ENCODE measurements around the gene CHST1.

CHST1 gene

GRCh38 chr11:45665206-45665932 is at the start of gene CHST1:
TSS of gene CHST1 (minus strand) at chr11:45665622. CDS start at chr11:45650923, 14,699 bp downstream.
- no peak for DNase-seq

GRCh38 chr11:45713573-45713972 is 48.2 kb upstream of the CHST1 start:
- DNase-seq: no peak

GRCh38 chr11:45710561-45710960 is 45.1 kb upstream of the CHST1 start:
- DNase-seq: no peak

DNA sequence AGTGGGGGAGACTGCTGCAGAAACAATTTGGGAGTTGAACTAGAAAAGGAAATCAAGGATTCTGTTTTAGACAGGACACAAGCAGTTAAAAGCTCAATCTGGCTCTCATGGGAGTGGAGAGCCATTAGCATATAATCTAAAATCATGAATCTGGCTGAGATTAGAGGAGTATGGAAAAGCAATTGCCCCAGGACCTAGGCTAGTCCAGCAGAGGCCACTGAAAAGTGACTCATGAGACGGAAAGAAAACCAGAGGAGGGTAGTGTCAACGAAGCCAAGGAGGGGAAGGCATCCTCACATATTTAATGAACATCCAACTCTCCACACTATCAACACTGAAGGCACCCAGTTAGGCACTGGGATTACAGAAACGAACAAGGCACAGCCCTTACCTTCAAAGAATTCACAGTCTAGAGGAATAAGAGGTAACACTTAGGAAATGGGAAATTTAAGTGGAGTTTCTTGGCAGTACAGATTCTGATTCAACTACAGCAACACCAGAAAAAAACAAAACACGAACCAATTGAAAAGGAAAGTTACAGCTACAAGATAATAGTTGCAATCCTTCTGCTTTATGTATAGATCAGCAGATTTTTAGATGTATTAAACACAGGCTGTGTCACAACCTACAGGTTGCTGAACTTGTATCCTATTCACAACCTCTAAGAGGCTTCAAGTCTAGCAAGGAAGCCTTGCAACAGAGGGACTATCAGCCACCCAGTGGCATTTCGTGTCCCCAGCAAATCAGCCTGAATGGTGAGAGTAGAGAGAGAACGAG is 43.7 kb upstream of the CHST1 start:
- DNase-seq: no peak

GRCh38 chr11:45704635-45705034 is 39.2 kb upstream of the CHST1 start:
- DNase-seq: no peak

- DNase-seq: no peak
Observed at GRCh38 chr11:45704133-45704532, 38.7 kb upstream of the CHST1 start.

- no peak for DNase-seq
Observed at GRCh38 chr11:45702511-45702910, 37.1 kb upstream of the CHST1 start.

- no peak for DNase-seq
Observed at GRCh38 chr11:45698777-45699497, 33.5 kb upstream of the CHST1 start.

DNA sequence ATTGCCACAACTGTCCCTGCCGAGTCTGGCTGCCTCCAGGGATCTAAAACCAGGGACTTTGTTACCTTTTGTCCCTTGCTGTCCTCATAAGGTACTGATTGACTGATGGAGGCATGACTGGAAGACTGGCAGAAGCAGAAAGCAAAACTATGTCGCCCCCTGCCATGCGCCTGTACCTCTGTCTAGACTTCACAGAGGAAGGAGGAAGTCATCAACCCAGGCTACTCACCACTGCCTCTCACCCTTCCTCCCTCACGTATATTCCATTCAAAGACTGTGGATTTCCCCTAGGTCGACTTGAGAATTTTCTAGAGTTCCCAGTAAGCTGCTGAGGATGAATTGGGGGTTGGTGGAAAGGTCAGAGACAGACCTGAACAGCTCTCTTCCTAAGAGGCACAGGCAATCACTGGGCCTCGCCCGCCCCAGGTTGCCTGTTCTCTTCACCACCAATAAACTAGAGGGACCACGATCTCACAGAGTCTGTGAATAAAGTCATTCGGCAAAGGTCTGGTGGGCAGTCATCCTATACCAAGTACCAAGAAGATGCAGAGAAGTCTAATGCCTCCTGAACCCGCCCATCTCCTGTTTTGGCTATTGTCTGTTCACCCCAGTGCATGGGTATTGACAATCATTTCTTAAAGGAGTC is 27.5 kb upstream of the CHST1 start:
- no peak for DNase-seq

DNA sequence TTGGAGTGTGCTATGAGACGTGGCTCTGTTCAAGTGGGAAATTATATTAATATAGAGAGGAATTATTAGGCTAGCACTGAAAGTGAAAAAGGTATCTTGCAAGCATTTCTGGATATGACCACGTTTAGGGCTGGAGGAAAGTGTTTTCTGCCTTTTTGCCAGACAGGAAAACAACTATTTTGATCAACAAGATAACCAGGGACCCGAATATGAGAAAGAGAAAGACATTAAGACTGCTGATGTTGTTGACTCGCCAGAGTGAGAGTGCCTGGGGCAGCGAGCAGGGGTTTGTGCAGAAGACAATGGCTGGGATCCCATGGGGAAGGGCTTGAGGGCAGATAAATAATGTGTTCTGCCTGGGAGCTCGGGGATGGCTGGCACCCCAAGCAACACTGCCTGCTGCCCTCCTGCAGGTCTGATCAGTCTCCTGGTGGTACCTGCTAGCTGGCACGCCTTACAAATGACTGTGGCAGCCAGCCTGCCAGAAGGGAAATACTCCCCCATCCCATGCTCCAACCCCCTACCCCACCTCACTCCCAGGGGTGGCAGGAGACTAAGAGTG is 23.1 kb upstream of the CHST1 start:
- no peak for DNase-seq

DNA sequence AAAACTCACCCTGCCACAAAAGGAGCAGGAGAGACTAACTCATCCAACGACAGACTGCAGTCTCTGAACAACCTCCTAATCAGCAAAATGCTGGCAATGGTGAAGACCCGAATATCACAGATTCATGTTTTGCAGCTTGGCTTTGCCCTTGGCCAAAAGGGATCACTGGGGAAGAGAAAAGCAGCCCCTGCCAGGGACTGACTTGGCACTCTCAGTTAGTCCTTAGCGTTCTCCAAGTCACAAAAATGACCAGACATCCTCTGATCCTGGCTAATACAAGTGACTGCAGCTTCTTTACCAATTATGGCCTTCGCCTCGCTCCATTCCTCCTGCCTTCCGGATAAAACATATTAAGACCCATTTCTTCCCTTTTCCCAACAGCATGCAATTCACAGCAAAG is 22.4 kb upstream of the CHST1 start:
- no peak for DNase-seq

DNA sequence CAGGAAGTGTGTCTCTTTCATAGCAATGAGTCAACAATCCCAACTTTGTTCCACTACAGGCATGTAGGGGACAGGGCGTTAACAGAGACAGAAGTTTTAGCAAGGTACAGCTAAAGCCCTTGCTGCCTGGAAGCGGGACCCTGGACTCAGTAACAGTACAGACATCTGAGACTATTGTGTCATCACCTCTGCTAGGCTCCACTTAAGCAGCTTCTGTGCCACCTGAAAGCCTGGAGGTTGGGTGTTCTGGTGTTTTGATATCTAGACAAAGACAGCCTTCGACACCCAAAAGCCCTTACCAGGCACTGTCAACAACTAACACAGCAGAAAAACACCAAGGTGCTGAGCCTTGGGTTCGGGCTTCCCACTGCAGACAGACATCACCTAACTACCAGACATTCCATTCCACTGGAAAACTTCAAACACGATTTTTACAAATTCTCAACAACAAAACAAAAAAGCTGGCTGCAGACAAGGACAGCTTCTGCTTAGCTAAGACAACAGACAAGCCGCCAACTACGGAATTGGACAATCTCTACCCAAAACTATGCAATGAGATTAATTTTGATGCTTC is 20.6 kb upstream of the CHST1 start:
- DNase-seq: no peak

DNA sequence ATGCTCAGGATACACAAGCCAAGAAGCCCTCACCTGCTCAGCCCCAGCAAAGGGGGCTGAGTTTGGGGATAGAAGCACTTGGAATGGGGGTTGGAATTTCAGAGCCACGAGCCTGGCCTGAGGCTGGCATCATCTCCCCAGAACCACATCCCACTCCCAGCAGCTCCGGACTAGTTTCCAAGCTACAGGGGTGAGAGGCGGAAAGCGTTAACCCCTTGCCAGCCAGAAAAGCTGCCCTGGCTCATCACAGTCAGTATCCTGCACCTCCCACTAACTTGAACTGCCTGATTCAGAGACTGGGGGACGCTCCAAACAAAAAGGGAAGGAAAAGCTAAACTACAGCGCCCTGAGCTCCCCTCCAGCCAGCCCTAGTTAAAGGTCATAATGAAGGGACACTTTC is 19.0 kb upstream of the CHST1 start:
- no peak for DNase-seq

DNA sequence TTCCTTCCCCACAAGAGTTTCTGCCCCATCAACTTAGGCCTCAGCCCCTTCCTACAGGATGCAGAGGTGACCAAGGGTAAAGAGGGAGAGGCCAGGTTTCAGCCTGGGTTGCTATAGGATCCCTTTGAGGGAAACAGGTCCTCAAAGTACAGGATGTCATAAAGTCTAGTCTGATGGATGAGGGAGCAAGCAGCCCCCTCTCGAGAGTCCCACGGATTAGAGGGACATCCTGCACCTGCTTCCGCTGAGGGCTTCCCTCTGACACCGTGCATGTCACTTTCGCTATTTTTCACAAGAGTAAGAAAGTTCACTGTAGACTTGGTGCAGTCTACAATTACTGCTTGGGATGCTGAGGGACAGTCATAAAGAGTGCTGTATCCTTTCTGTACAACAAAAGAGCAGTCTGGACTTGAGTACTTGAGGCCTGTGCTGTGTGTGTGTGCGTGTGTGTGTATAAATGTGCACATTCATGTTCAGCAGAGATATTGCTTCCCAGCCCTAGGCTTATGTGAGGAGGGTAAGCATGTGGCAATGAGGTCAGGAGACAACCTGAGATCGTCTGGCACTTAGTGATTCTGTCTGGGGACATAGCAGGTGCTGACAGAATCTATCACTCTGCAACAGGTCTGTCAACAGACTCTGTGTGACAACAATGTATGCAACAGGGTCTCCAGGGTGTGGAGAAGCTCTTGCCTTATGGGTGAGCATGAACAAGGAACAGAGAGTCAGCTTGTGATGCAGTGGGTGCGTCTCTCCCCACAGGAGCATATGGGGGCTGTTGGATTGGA is 18.0 kb upstream of the CHST1 start:
- DNase-seq: no peak

GRCh38 chr11:45679806-45680205 is 14.4 kb upstream of the CHST1 start:
- DNase-seq: no peak

GRCh38 chr11:45678976-45679375 is 13.6 kb upstream of the CHST1 start:
- no peak for DNase-seq

DNA sequence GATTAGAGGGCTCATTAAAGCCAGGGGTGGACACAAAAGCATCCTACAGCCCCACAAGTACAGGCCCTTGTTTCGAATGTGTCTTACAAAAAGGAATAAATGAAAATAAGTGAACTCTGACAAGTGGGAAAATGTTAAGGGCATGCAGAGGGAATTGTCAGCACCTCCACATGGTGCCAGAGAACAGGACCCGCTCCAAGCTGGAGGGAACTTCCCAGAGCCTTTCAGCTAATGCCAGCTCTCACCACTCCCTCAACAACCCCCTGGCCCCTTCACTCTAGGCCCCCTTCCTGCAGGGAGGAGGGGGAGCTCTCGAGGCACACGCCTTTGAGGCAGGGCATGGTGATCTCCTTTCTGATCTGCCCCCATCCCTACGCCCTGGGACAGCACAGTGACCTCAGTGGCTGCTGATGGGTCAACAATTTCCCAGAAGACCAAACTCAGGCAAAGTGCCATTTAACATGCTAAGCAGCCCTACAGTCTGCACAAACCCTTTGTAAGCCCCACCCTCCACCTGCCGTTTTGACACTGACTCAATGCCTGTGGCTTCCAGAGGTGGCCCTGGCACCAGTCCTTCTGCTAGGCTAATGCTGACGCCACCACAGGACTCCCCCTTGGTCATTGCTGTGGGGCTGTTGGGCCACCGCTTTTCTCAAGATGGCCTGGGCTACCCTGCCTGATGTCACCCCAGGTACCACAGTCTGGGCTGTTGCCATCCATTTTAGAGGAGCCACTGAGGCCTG is 12.5 kb upstream of the CHST1 start:
- no peak for DNase-seq

- no peak for DNase-seq
Observed at GRCh38 chr11:45676522-45677095, 11.2 kb upstream of the CHST1 start.

DNA sequence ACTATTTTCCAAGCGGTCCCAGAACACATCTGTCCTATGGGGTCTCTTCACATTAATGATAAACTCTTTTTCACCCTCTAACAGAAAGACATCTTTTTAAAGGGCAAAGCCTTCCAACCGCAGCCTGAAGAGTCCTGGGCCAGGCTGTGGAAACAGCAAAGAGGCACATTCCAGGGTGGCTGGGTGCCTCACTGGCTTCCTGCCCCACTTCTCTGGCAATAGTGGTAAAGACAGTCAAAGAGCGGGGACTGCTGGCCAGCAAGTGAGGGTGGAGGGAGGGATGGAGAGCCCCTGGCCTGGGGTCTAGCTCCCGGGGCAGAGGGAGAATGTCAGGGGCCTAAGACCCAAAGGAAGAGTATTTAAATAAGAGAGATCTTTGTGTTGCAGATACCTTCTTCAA is 10.2 kb upstream of the CHST1 start:
- DNase-seq: no peak

GRCh38 chr11:45674481-45675190 is 9.2 kb upstream of the CHST1 start:
- DNase-seq: no peak

All from activated effector memory CD4-positive, alpha-beta T cell treated with Interleukin-2 at 50 U/mL for 16 hours (primary cell).